GM12801 (cell line): ENCODE results near the gene ABCE1.

Experiments used
- TF ChIP-seq, protein P1 (sequence below): IDR thresholded peaks from one replicate; pipeline ENCODE4 v1.5.1; 2011; ENCODE audit warnings: control low read depth; ENCODE audit not compliant: insufficient read length; ENCODE audit errors: extremely low read depth

Gene ABCE1

GRCh38 chr4:145103496-145103895 is 5.4 kb downstream of the ABCE1 start:
- TF ChIP-seq, protein P1, sequence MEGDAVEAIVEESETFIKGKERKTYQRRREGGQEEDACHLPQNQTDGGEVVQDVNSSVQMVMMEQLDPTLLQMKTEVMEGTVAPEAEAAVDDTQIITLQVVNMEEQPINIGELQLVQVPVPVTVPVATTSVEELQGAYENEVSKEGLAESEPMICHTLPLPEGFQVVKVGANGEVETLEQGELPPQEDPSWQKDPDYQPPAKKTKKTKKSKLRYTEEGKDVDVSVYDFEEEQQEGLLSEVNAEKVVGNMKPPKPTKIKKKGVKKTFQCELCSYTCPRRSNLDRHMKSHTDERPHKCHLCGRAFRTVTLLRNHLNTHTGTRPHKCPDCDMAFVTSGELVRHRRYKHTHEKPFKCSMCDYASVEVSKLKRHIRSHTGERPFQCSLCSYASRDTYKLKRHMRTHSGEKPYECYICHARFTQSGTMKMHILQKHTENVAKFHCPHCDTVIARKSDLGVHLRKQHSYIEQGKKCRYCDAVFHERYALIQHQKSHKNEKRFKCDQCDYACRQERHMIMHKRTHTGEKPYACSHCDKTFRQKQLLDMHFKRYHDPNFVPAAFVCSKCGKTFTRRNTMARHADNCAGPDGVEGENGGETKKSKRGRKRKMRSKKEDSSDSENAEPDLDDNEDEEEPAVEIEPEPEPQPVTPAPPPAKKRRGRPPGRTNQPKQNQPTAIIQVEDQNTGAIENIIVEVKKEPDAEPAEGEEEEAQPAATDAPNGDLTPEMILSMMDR: no peak

DNA sequence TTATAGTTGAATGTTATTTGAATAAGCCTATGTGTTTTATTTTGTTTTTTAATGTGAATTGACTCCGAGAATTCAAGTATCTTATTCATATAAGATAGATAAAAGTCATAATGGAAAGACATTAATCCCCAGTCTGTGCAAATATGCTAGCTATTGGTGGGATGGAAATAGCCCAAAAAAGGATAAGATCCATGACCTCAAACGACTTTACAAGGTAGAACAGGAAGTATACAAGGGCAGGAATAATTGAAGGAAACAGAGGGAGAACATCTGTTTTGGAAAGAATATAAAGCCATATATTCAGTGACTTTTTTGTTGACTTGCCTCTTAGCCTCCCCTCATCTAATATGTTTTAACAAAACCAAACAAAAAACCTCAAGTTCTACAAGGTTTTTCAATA is 9.0 kb downstream of the ABCE1 start:
- TF ChIP-seq, protein P1: no peak

GRCh38 chr4:145108128-145108527 is 10.0 kb downstream of the ABCE1 start:
- TF ChIP-seq, protein P1: no peak

DNA sequence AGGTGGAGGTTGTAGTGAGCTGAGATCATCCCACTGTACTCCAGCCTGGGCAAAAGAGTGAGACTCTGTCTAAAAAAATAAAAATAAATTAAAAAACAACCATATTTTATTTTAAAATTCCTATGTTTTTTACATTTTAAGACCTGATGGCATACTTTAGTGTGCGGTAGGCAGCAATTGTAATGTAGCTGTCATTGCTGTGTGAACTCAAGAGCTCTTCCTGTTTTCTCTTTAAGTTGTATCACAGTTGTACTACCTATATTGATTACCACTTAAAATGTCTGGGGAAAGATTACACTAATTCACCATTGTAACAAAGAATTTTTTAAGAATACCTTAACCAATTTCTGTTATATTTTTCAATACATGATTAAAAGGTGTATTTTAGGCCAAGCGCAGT is 27.3 kb downstream of the ABCE1 start:
- TF ChIP-seq, protein P1: no peak

DNA sequence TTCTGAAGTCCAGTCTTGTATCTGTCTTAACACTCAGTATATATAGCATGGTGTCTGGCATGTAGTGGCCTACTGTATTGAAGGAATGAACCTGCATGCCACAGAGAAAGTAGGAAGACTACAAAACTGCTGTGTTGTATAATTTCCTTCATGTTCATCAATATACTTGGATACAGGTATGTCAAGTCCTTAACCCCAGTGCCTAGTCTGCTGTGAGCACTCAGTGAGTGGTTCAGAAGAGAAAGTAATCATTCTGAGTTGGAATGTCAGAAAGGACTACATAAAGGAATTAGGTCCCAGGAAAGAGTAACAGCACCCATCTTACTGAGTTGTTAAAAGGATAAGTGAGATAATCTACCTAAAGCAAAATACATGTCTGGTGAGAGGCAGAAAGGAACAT is 32.0 kb downstream of the ABCE1 start:
- TF ChIP-seq, protein P1: no peak

GRCh38 chr4:145130788-145131399 is 32.8 kb downstream of the ABCE1 start:
- TF ChIP-seq, protein P1: no peak

GRCh38 chr4:145131848-145132247 is 33.7 kb downstream of the ABCE1 start:
- TF ChIP-seq, protein P1: no peak
